ENCODE data around the gene HRH2. TPM values are rescaled to one million over a fixed set of nuclear protein-coding genes. Genes with fewer than 3 reads are reported as not detected.
"Not testable (repeated sequence)": the region's sequence is repeated elsewhere in the genome, so short reads cannot be mapped to it uniquely, and the experiment has no call there.

Gene HRH2
- 1 to 10 TPM; 3.3 to 4.0 TPM for total RNA-seq

GRCh38 chr5:175657593-175658271 lies at the start of gene HRH2:
TSS of gene HRH2 (plus strand) at chr5:175658071. CDS start at chr5:175683234, 25,163 bp downstream.
- Mint-ChIP-seq H3K27ac (peak within 1 kb of the TSS; percentile 76), H3K4me3 (peak within 1 kb of the TSS; percentile 86), H3K27me3 (no peaks in the 10 kb centered on the region), H3K4me1 (peaks cover 49% of the 10 kb centered on the region), H3K9me3 (no peaks in the 10 kb centered on the region), H3K36me3 (ENCODE audit: low read depth) (peaks cover 6% of the 10 kb centered on the region)
- ATAC-seq (replicated peaks): peak; percentile 54

GRCh38 chr5:175609526-175609925 lies 48.3 kb upstream of the HRH2 start:
- Mint-ChIP-seq H3K9me3 (no peaks in the 10 kb centered on the region), H3K27me3 (peaks cover 16% of the 10 kb centered on the region), H3K4me1 (peaks cover 4% of the 10 kb centered on the region), H3K27ac (no peak overlapping the region), H3K36me3 (ENCODE audit: low read depth) (no peaks in the 10 kb centered on the region), H3K4me3 (no peak overlapping the region)
- ATAC-seq (replicated peaks): peak; percentile 65

GRCh38 chr5:175610381-175610780 lies 47.5 kb upstream of the HRH2 start:
- ATAC-seq (replicated peaks): no peak
- Mint-ChIP-seq H3K9me3 (no peaks in the 10 kb centered on the region), H3K4me3 (no peak overlapping the region), H3K27me3 (peaks cover 13% of the 10 kb centered on the region), H3K4me1 (peaks cover 4% of the 10 kb centered on the region), H3K36me3 (ENCODE audit: low read depth) (no peaks in the 10 kb centered on the region), H3K27ac (no peak overlapping the region)

GRCh38 chr5:175610898-175611297 lies 47.0 kb upstream of the HRH2 start:
- no peaks in the 10 kb centered on the region for H3K9me3 Mint-ChIP-seq
- peaks cover 13% of the 10 kb centered on the region for H3K27me3 Mint-ChIP-seq
- H3K36me3 Mint-ChIP-seq (ENCODE audit: low read depth): no peaks in the 10 kb centered on the region
- peaks cover 4% of the 10 kb centered on the region for H3K4me1 Mint-ChIP-seq
- H3K27ac Mint-ChIP-seq: no peak overlapping the region
- no peak overlapping the region for H3K4me3 Mint-ChIP-seq
- ATAC-seq (replicated peaks): no peak

GRCh38 chr5:175614223-175614815 lies 43.6 kb upstream of the HRH2 start:
- H3K27ac Mint-ChIP-seq: no peak overlapping the region
- no peak for ATAC-seq (replicated peaks)
- peaks cover 13% of the 10 kb centered on the region for H3K27me3 Mint-ChIP-seq
- no peak overlapping the region for H3K4me3 Mint-ChIP-seq
- peaks cover 4% of the 10 kb centered on the region for H3K4me1 Mint-ChIP-seq
- H3K36me3 Mint-ChIP-seq (ENCODE audit: low read depth): no peaks in the 10 kb centered on the region
- H3K9me3 Mint-ChIP-seq: no peaks in the 10 kb centered on the region

- Mint-ChIP-seq H3K36me3 (ENCODE audit: low read depth) (no peaks in the 10 kb centered on the region), H3K27me3 (peaks cover 13% of the 10 kb centered on the region), H3K4me3 (no peak overlapping the region), H3K4me1 (no peaks in the 10 kb centered on the region), H3K27ac (no peak overlapping the region), H3K9me3 (no peaks in the 10 kb centered on the region)
- ATAC-seq (replicated peaks): no peak
These were observed 43.0 kb upstream of the HRH2 start for GRCh38 chr5:175614861-175615260.

- Mint-ChIP-seq H3K27ac (no peak overlapping the region), H3K27me3 (peaks cover 8% of the 10 kb centered on the region), H3K4me3 (no peak overlapping the region), H3K36me3 (ENCODE audit: low read depth) (no peaks in the 10 kb centered on the region), H3K9me3 (no peaks in the 10 kb centered on the region), H3K4me1 (no peaks in the 10 kb centered on the region)
- ATAC-seq (replicated peaks): peak; percentile 92
These were observed 41.8 kb upstream of the HRH2 start for GRCh38 chr5:175616083-175616482.

- not testable (repeated sequence) for H3K9me3 Mint-ChIP-seq; H3K27me3 Mint-ChIP-seq; H3K4me3 Mint-ChIP-seq; H3K36me3 Mint-ChIP-seq (ENCODE audit: low read depth); H3K27ac Mint-ChIP-seq; H3K4me1 Mint-ChIP-seq; ATAC-seq (replicated peaks)
These were observed 41.3 kb upstream of the HRH2 start for GRCh38 chr5:175616527-175616926.

- Mint-ChIP-seq H3K4me1 (no peaks in the 10 kb centered on the region), H3K27me3 (no peaks in the 10 kb centered on the region), H3K4me3 (no peak overlapping the region), H3K9me3 (no peaks in the 10 kb centered on the region), H3K36me3 (ENCODE audit: low read depth) (no peaks in the 10 kb centered on the region), H3K27ac (no peak overlapping the region)
- no peak for ATAC-seq (replicated peaks)
These were observed 40.4 kb upstream of the HRH2 start for GRCh38 chr5:175617447-175617846.

GRCh38 chr5:175620527-175620926 lies 37.3 kb upstream of the HRH2 start:
- ATAC-seq (replicated peaks): no peak
- Mint-ChIP-seq H3K36me3 (ENCODE audit: low read depth) (no peaks in the 10 kb centered on the region), H3K9me3 (peaks cover 3% of the 10 kb centered on the region), H3K4me1 (no peaks in the 10 kb centered on the region), H3K27me3 (no peaks in the 10 kb centered on the region), H3K4me3 (no peak overlapping the region), H3K27ac (no peak overlapping the region)

GRCh38 chr5:175621971-175622370 lies 35.9 kb upstream of the HRH2 start:
- H3K27ac Mint-ChIP-seq: no peak overlapping the region
- H3K4me1 Mint-ChIP-seq: no peaks in the 10 kb centered on the region
- H3K27me3 Mint-ChIP-seq: no peaks in the 10 kb centered on the region

GRCh38 chr5:175623088-175623487 lies 34.8 kb upstream of the HRH2 start:
- ATAC-seq (replicated peaks): no peak
- peaks cover 9% of the 10 kb centered on the region for H3K9me3 Mint-ChIP-seq
- no peak overlapping the region for H3K27ac Mint-ChIP-seq
- no peaks in the 10 kb centered on the region for H3K27me3 Mint-ChIP-seq
- H3K4me3 Mint-ChIP-seq: no peak overlapping the region
- no peaks in the 10 kb centered on the region for H3K36me3 Mint-ChIP-seq (ENCODE audit: low read depth)
- H3K4me1 Mint-ChIP-seq: no peaks in the 10 kb centered on the region

More at GRCh38 chr5:175621971-175622370, 35.9 kb upstream of the HRH2 start:
- no peak overlapping the region for H3K4me3 Mint-ChIP-seq
- ATAC-seq (replicated peaks): no peak
- no peaks in the 10 kb centered on the region for H3K36me3 Mint-ChIP-seq (ENCODE audit: low read depth)
- H3K9me3 Mint-ChIP-seq: peaks cover 9% of the 10 kb centered on the region

- ATAC-seq (replicated peaks): no peak
- Mint-ChIP-seq H3K4me3 (no peak overlapping the region), H3K36me3 (ENCODE audit: low read depth) (no peaks in the 10 kb centered on the region), H3K27me3 (no peaks in the 10 kb centered on the region), H3K4me1 (no peaks in the 10 kb centered on the region), H3K27ac (no peak overlapping the region), H3K9me3 (peaks cover 10% of the 10 kb centered on the region)
These were observed 33.6 kb upstream of the HRH2 start for GRCh38 chr5:175624316-175624715.

GRCh38 chr5:175627005-175627404 lies 30.9 kb upstream of the HRH2 start:
- Mint-ChIP-seq H3K36me3 (ENCODE audit: low read depth) (no peaks in the 10 kb centered on the region), H3K4me3 (no peak overlapping the region), H3K27ac (no peak overlapping the region), H3K9me3 (peaks cover 12% of the 10 kb centered on the region), H3K27me3 (no peaks in the 10 kb centered on the region), H3K4me1 (no peaks in the 10 kb centered on the region)
- no peak for ATAC-seq (replicated peaks)

GRCh38 chr5:175627739-175628138 lies 30.1 kb upstream of the HRH2 start:
- H3K27me3 Mint-ChIP-seq: no peaks in the 10 kb centered on the region
- H3K27ac Mint-ChIP-seq: no peak overlapping the region
- H3K4me3 Mint-ChIP-seq: no peak overlapping the region
- H3K36me3 Mint-ChIP-seq (ENCODE audit: low read depth): no peaks in the 10 kb centered on the region
- H3K9me3 Mint-ChIP-seq: peaks cover 12% of the 10 kb centered on the region
- no peaks in the 10 kb centered on the region for H3K4me1 Mint-ChIP-seq
- no peak for ATAC-seq (replicated peaks)
